ENCODE data around the gene UBE2C. TPM values are rescaled to one million over a fixed set of nuclear protein-coding genes. Genes with fewer than 3 reads are reported as not detected.
A peak's percentile ranks its signal among the peaks of the same experiment; 100 is the strongest.

Gene UBE2C
- total RNA-seq, 1 experiment from 2014 or later, result 205 TPM

DNA sequence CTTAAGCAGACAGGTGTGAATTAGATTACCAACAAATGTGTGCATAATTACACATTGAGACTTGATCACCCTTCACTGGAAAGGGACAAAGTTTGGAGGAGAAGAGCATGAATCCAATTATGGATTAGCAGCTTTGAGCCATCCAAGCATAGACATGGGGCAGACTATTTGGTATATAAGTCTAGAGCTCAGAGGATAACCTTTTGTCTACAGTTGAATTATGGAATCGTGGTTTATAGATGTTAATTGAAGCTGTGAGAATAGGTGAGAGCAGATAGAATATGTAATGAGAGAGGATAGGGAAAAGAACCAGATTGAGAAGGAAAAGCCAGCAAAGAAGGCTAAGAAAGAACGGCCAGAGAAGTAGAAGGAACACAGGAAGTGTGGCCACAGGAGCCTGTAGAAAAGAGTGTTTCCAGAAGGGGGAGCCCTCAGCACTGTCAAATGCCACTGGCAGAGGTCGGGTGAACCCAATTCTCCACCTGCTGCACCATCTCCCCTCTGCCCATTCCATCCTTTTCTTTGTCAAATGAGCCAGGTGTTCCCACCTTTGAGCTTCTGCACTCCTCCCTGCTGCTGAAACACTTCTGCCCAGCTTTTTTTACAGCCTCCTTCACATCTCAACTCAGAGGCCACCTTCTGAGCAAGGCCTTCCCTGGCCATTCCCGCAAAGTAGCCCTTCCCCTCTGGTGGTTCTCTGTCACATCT, 13.4 kb upstream of the UBE2C start:
- no TSS peak for BruUV-seq (replicated peaks)
- ChIA-PET CTCF (interaction anchor here (0.6 to 1.5 kb wide), 7 partner anchors 11 to 1078 kb away, joined by 3 to 11 read pairs (median 3); no protein-coding TSS in a partner anchor), RAD21 (ENCODE audit: low non-redundant PET in 1 of 2, low total read pairs in 2 of 2, uncharacterized antibody in 2 of 2, unreplicated experiment in 2 of 2) (interaction anchor here in 1 of 2 experiments (0.6 kb wide), 1 partner anchor 93 kb away, joined by 3 read pairs; no protein-coding TSS in a partner anchor), POLR2A (interaction anchor here (0.6 to 0.9 kb wide), 2 partner anchors 34 to 76 kb away, joined by 3 read pairs; partner anchors contain the start of gene SNX21)
- no peak for DNase-seq (ENCODE audit: low read depth, low spot score)
- TF ChIP-seq YY1 (IDR thresholded peaks at IDR 0.05; ENCODE audit: extremely low read depth, insufficient replicate concordance, low read depth, low read length) (no peak), SIN3A (IDR thresholded peaks at IDR 0.05; ENCODE audit: low read depth) (no peak), EGR1 (IDR thresholded peaks at IDR 0.05; ENCODE audit: low read depth) (no peak), POLR2A (IDR thresholded peaks at IDR 0.05; ENCODE audit: borderline replicate concordance, extremely low read depth, insufficient read depth, insufficient read length) (no peak), POLR2AphosphoS5 (IDR thresholded peaks at IDR 0.05; ENCODE audit: low read depth, low read length) (0 out of 2 replicates have a peak, but pooled peaks have one; percentile 32), TCF7L2 (IDR thresholded peaks at IDR 0.05; ENCODE audit: borderline replicate concordance, extremely low read depth, insufficient read depth, insufficient read length) (no peak), SP1 (IDR thresholded peaks at IDR 0.05; ENCODE audit: low read depth) (no peak), ZFX (IDR thresholded peaks at IDR 0.05) (no peak), MAX (IDR thresholded peaks at IDR 0.05) (no peak), ELF1 (IDR thresholded peaks at IDR 0.05; ENCODE audit: borderline replicate concordance, low read depth) (peak; percentile 21; the same call in 1 of the 2 replicates), SRF (IDR thresholded peaks at IDR 0.05; ENCODE audit: low read depth) (no peak), RAD21 (IDR thresholded peaks at IDR 0.05; ENCODE audit: low read depth) (peak; percentile 64), CEBPB (IDR thresholded peaks at IDR 0.05; ENCODE audit: low read depth) (no peak), EZH2phosphoT487 (IDR thresholded peaks at IDR 0.05; ENCODE audit: borderline replicate concordance) (no peak), CBX3 (IDR thresholded peaks at IDR 0.05; ENCODE audit: low read depth) (no peak), EZH2 (IDR thresholded peaks at IDR 0.05) (no peak)
- TF ChIP-seq, protein P1, sequence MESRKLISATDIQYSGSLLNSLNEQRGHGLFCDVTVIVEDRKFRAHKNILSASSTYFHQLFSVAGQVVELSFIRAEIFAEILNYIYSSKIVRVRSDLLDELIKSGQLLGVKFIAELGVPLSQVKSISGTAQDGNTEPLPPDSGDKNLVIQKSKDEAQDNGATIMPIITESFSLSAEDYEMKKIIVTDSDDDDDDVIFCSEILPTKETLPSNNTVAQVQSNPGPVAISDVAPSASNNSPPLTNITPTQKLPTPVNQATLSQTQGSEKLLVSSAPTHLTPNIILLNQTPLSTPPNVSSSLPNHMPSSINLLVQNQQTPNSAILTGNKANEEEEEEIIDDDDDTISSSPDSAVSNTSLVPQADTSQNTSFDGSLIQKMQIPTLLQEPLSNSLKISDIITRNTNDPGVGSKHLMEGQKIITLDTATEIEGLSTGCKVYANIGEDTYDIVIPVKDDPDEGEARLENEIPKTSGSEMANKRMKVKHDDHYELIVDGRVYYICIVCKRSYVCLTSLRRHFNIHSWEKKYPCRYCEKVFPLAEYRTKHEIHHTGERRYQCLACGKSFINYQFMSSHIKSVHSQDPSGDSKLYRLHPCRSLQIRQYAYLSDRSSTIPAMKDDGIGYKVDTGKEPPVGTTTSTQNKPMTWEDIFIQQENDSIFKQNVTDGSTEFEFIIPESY (IDR thresholded peaks at IDR 0.05; ENCODE audit: extremely low read depth, insufficient replicate concordance, low read length), result no peak
- TF ChIP-seq, protein P2, sequence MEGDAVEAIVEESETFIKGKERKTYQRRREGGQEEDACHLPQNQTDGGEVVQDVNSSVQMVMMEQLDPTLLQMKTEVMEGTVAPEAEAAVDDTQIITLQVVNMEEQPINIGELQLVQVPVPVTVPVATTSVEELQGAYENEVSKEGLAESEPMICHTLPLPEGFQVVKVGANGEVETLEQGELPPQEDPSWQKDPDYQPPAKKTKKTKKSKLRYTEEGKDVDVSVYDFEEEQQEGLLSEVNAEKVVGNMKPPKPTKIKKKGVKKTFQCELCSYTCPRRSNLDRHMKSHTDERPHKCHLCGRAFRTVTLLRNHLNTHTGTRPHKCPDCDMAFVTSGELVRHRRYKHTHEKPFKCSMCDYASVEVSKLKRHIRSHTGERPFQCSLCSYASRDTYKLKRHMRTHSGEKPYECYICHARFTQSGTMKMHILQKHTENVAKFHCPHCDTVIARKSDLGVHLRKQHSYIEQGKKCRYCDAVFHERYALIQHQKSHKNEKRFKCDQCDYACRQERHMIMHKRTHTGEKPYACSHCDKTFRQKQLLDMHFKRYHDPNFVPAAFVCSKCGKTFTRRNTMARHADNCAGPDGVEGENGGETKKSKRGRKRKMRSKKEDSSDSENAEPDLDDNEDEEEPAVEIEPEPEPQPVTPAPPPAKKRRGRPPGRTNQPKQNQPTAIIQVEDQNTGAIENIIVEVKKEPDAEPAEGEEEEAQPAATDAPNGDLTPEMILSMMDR (IDR thresholded peaks at IDR 0.05 in 2 of 3, conservative IDR thresholded peaks at IDR 0.05 in 1 of 3; ENCODE audit: borderline replicate concordance in 1 of 3, insufficient read depth in 1 of 3, low read depth in 2 of 3, low read length in 2 of 3), result peak; percentile 35 to 75 (median 72); a peak in 5 of 6 replicates
- no peaks in the 10 kb centered on the region for H3K79me2 ChIP-seq (ENCODE audit: insufficient read depth, low read length)
- ATAC-seq, result peak; percentile 97
- H2AFZ ChIP-seq (ENCODE audit: low read depth, low read length, poor library complexity, severe bottlenecking), result no peak overlapping the region
- 0 out of 2 replicates have a peak, but pooled peaks cover 4% of the 10 kb centered on the region for H4K20me1 ChIP-seq (ENCODE audit: insufficient read depth)
- H3K27me3 ChIP-seq (ENCODE audit: insufficient read depth, low read length), result no peaks in the 10 kb centered on the region
- no peak overlapping the region for H3K4me2 ChIP-seq (ENCODE audit: low read length)
- intact Hi-C loops (cut with micrococcal nuclease), result loop anchor here (1.0 kb wide), 1 partner anchor 164 kb away; no protein-coding TSS in a partner anchor
- H3K9me2 ChIP-seq (ENCODE audit: insufficient read depth), result no peaks in the 10 kb centered on the region
- no peak overlapping the region for H3K27ac ChIP-seq (ENCODE audit: low read depth, low read length)
- H3K9me3 ChIP-seq (ENCODE audit: control insufficient read depth in 1 of 2, insufficient read depth in 1 of 2, low read depth in 1 of 2, low read length in 2 of 2), result no peaks in the 10 kb centered on the region
- peaks cover 35 to 42% of the 10 kb centered on the region in 2 experiments; a peak in 3 of 4 replicates for H3K36me3 ChIP-seq (ENCODE audit: control insufficient read depth in 1 of 2, insufficient read depth in 2 of 2, low read length in 2 of 2)
- H3K4me3 ChIP-seq (replicated peaks in 1 of 2; ENCODE audit: low read depth in 1 of 2, low read length in 2 of 2), result no peak overlapping the region
- H3K9ac ChIP-seq (ENCODE audit: low read length), result no peak overlapping the region
- H3K4me1 ChIP-seq (ENCODE audit: control insufficient read depth in 1 of 2, insufficient read depth in 2 of 2, low read length in 2 of 2), result no peaks in the 10 kb centered on the region

Data from HCT116 (cell line).